Stimulated activated CD8-positive, alpha-beta memory T cell treated with anti-CD3 and anti-CD28 coated beads, Interleukin-15, amount 100 ng/mL, for 48 hours (primary cell): Measurements from ENCODE around the gene CXCL1.
"Not testable (repeated sequence)": the region's sequence is repeated elsewhere in the genome, so short reads cannot be mapped to it uniquely, and the experiment has no call there.

ENCODE experiments used
- DNase-seq, 2 donors: peaks; one replicate each; pipeline ENCODE4 v3.0.0-alpha.2; 2020; ENCODE audit warnings: low read depth in 2 of 2

CXCL1 gene

GRCh38 chr4:73874386-73874785 lies 5.2 kb downstream of the CXCL1 start:
- DNase-seq = no peak

GRCh38 chr4:73875401-73875800 lies 6.2 kb downstream of the CXCL1 start:
- DNase-seq = no peak

GRCh38 chr4:73883306-73883705 lies 14.1 kb downstream of the CXCL1 start:
- DNase-seq = no peak

- DNase-seq = no peak
These were observed 16.5 kb downstream of the CXCL1 start for GRCh38 chr4:73885574-73886267.

- DNase-seq = no peak
These were observed 22.1 kb downstream of the CXCL1 start for GRCh38 chr4:73891326-73891725.

- no peak for DNase-seq
These were observed 22.7 kb downstream of the CXCL1 start for GRCh38 chr4:73891739-73892405.

GRCh38 chr4:73892966-73893365 lies 23.8 kb downstream of the CXCL1 start:
- no peak for DNase-seq

GRCh38 chr4:73894001-73894400 lies 24.8 kb downstream of the CXCL1 start:
- DNase-seq = no peak

GRCh38 chr4:73895201-73896175 lies 26.3 kb downstream of the CXCL1 start:
- no peak for DNase-seq

GRCh38 chr4:73896416-73896815 lies 27.2 kb downstream of the CXCL1 start:
- DNase-seq = no peak

- DNase-seq = no peak
These were observed 28.4 kb downstream of the CXCL1 start for GRCh38 chr4:73897380-73898136.

GRCh38 chr4:73899338-73899737 lies 30.1 kb downstream of the CXCL1 start:
- not testable (repeated sequence) for DNase-seq

GRCh38 chr4:73901031-73901430 lies 31.8 kb downstream of the CXCL1 start:
- DNase-seq = no peak

GRCh38 chr4:73902038-73902637 lies 32.9 kb downstream of the CXCL1 start:
- no peak for DNase-seq

- DNase-seq = no peak
These were observed 33.8 kb downstream of the CXCL1 start for GRCh38 chr4:73902817-73903547.

- DNase-seq = no peak
These were observed 35.3 kb downstream of the CXCL1 start for GRCh38 chr4:73904491-73904890.

- DNase-seq = no peak
These were observed 39.8 kb downstream of the CXCL1 start for GRCh38 chr4:73908965-73909364.

GRCh38 chr4:73911746-73912145 lies 42.6 kb downstream of the CXCL1 start:
- no peak for DNase-seq

GRCh38 chr4:73912191-73912590 lies 43.0 kb downstream of the CXCL1 start:
- no peak for DNase-seq

- DNase-seq = no peak
These were observed 44.9 kb downstream of the CXCL1 start for GRCh38 chr4:73914071-73914470.
